HG03108 (cell line): ENCODE measurements around the gene ZFYVE21.

ENCODE experiments used
- ATAC-seq: cut with Tn5 transposase; IDR thresholded peaks from one replicate; pipeline ENCODE4 v1.9.1; 2021; ENCODE audit warnings: moderate library complexity; ENCODE audit not compliant: unreplicated experiment

The ZFYVE21 gene

GRCh38 chr14:103723748-103724081 lies 8.1 kb downstream of the ZFYVE21 start:
- ATAC-seq: no peak

GRCh38 chr14:103724116-103724515 lies 8.5 kb downstream of the ZFYVE21 start:
- ATAC-seq: no peak

GRCh38 chr14:103725001-103725682 lies 9.5 kb downstream of the ZFYVE21 start:
- ATAC-seq: no peak

- no peak for ATAC-seq
Measured at GRCh38 chr14:103725739-103726395, 10.3 kb downstream of the ZFYVE21 start.

- no peak for ATAC-seq
Measured at GRCh38 chr14:103726474-103726873, 10.9 kb downstream of the ZFYVE21 start.

GRCh38 chr14:103727313-103727980 lies 11.8 kb downstream of the ZFYVE21 start:
- no peak for ATAC-seq

GRCh38 chr14:103728141-103728540 lies 12.5 kb downstream of the ZFYVE21 start:
- ATAC-seq: no peak

GRCh38 chr14:103728721-103729120 lies 13.1 kb downstream of the ZFYVE21 start:
- no peak for ATAC-seq

- no peak for ATAC-seq
Measured at GRCh38 chr14:103729496-103730448, 14.2 kb downstream of the ZFYVE21 start.

- no peak for ATAC-seq
Measured at GRCh38 chr14:103730490-103731035, 15.0 kb downstream of the ZFYVE21 start.

GRCh38 chr14:103731481-103731880 lies 15.9 kb downstream of the ZFYVE21 start:
- ATAC-seq: no peak

GRCh38 chr14:103731916-103732867 lies 16.6 kb downstream of the ZFYVE21 start:
- ATAC-seq: no peak

GRCh38 chr14:103732868-103733620 lies 17.4 kb downstream of the ZFYVE21 start:
- no peak for ATAC-seq

GRCh38 chr14:103733651-103734050 lies 18.0 kb downstream of the ZFYVE21 start:
- no peak for ATAC-seq

- ATAC-seq: no peak
Measured at GRCh38 chr14:103734081-103734888, 18.7 kb downstream of the ZFYVE21 start.

- no peak for ATAC-seq
Measured at GRCh38 chr14:103735022-103735421, 19.4 kb downstream of the ZFYVE21 start.

- no peak for ATAC-seq
Measured at GRCh38 chr14:103735439-103735814, 19.8 kb downstream of the ZFYVE21 start.
